SK-N-MC (cell line): ENCODE results near the gene PTPRO.

ENCODE experiments used
- EZH2 ChIP-seq: fragments of 200-600 bp; sonication (generic); IDR thresholded peaks from one replicate; pipeline ENCODE4 v1.6.1; 2017; ENCODE audit warnings: antibody characterized with exemption
- FOXP2 ChIP-seq: optimal IDR thresholded peaks from 2 replicates; pipeline ENCODE3; 2011; ENCODE audit warnings: mild to moderate bottlenecking, moderate library complexity; ENCODE audit not compliant: insufficient read depth; ENCODE audit errors: extremely low read length, control extremely low read depth
- POLR2AphosphoS5 ChIP-seq: IDR thresholded peaks from 2 replicates; pipeline ENCODE4 v1.6.1; 2012; ENCODE audit warnings: mild to moderate bottlenecking, low read depth, low read length, borderline replicate concordance

- TF ChIP-seq POLR2AphosphoS5: no peak
- TF ChIP-seq EZH2: no peak
- TF ChIP-seq FOXP2: no peak
These were observed 19.1 kb downstream of the PTPRO start for GRCh38 chr12:15341371-15341770.
